ENCODE measurements around the gene NFIC.

The NFIC gene

DNA sequence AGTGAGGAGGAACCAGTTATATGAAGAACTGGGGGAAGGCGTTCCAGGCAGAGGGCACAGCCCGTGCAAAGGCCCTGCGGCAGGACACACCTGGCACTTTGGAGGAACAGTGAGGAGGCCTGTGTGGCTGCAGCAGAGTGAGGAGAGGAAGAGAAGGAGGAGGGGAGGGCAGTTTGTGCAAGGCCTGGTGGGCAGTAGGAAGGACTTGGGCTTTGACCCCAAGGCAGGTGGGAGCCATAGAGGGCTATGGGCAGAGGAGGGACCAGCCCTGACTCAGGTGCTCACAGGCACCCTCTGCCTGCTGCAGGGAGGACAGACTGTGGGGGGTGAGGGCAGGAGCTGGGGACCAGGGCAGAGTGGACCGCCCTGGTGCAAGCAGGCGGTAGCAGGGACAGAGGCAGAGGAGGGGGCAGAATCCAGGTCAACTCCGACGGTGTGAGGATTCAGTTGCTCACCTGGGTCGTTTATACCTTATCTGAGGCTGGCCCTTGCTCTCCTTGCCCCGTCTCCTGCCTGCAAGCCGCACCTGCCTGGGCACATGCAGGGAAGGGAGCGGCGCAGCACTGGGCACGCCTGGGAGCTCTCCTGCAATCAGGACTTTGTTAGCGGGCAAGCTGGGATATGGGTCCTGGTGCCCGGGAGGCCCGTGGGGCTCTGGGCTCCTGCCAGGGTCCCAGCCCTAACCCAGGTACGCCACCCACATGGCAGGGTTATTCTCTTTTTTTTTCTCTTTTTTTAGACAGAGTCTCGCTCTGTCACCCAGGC lies 34.8 kb downstream of the NFIC start:
- no peak for DNase-seq (ENCODE audit: low read depth, low spot score)
- TF ChIP-seq FOXP2 (optimal IDR thresholded peaks at IDR 0.05; ENCODE audit: control extremely low read depth, extremely low read length, insufficient read depth) = no peak
- no peak for TF ChIP-seq POLR2AphosphoS5 (IDR thresholded peaks at IDR 0.05; ENCODE audit: borderline replicate concordance, low read depth, low read length)
- H3K9ac ChIP-seq (ENCODE audit: insufficient read length) = no peak overlapping the region
- H3K36me3 ChIP-seq (ENCODE audit: insufficient read depth, low read length) = peaks cover 23% of the 10 kb centered on the region; the same call in 1 of the 2 replicates
- no peak overlapping the region for H3K4me3 ChIP-seq
- H3K27ac ChIP-seq = no peak overlapping the region
- H3K9me3 ChIP-seq (ENCODE audit: low read depth, low read length) = no peaks in the 10 kb centered on the region

DNA sequence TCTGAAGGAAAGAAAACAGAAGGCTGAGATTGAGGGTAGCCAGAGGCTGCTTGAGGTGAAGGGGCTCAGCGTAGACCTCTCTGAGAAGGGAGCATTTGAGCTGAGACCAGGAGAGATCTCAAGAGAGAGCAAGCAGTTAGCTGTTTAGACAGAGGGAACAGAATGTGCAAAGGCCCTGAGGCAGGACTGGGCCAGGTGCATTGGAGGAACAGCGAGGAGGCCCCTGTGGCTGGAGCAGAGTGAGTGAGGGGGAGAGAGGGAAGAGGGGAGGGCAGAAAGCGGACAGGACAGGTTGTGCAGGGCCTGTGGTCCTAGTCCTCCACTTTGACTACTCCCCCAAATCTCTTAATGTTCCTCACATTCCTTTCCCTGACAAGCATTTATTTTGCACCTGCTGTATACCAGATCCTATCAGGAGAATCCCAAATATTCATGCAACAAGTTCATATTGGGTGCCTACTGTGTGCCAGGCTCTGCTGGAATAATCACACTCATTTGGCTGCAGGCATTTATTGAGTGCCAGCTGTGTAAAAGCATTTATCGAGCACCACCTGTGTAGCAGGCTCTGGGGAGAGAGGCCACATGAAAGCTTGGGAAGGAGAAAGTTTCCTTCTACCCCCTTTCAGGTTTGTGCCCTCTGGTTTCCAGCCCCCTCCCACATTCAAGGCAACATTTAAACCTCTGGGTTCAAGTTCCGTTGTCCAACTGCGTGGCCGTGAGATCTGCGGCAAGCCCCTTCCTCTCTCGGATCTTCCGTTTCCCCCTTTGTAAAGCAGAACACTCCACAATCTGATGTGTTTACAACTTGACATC lies 36.5 kb downstream of the NFIC start:
- H3K36me3 ChIP-seq (ENCODE audit: insufficient read depth, low read length) = peaks cover 21% of the 10 kb centered on the region; the same call in 1 of the 2 replicates
- no peak overlapping the region for H3K4me3 ChIP-seq
- no peak for TF ChIP-seq POLR2AphosphoS5 (IDR thresholded peaks at IDR 0.05; ENCODE audit: borderline replicate concordance, low read depth, low read length)
- TF ChIP-seq FOXP2 (optimal IDR thresholded peaks at IDR 0.05; ENCODE audit: control extremely low read depth, extremely low read length, insufficient read depth) = no peak
- DNase-seq (ENCODE audit: low read depth, low spot score) = no peak
- no peak overlapping the region for H3K27ac ChIP-seq
- no peaks in the 10 kb centered on the region for H3K9me3 ChIP-seq (ENCODE audit: low read depth, low read length)
- H3K9ac ChIP-seq (ENCODE audit: insufficient read length) = no peak overlapping the region

DNA sequence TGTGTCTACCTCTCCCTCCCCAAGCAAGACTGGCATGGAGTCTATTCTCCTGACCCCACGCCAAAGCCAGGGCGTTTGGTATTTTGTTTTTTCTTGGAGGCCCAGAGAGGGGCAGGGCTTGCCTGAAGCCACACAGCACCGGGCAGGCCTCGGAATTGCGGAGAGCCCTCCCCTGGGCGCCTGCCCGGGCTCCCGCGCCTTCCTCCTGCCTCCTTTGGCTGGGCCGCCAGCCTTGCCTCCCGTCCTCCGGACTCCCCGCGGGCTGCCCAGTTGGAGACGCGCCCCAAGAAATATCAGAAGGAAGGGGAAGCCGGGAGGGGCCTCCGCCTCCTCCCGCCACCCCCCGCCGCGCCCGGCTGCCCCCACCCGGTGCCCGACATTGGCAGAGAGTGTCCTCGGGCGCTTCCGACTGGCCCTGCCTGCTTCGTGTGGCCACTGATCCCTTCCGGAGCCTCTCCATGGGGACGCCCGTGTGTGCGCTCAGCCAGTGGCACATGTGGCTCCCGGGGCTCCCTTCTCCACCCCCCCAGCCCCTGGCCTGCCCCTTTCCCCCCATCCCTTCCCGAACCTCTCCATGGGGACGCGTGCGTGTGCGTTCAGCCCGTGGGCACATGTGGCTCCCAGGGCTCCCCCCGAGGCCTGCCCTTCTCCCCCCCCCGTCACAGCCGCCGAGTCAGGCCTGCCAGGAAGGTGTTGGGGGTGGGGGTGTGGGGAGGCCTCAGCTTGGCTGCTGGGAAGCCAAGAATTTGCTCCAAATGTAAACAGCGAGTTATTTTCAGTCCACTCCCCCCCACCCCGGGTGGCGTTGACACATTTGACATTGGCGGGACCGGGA lies 37.3 kb downstream of the NFIC start:
- H3K4me3 ChIP-seq = no peak overlapping the region
- DNase-seq (ENCODE audit: low read depth, low spot score) = no peak

DNA sequence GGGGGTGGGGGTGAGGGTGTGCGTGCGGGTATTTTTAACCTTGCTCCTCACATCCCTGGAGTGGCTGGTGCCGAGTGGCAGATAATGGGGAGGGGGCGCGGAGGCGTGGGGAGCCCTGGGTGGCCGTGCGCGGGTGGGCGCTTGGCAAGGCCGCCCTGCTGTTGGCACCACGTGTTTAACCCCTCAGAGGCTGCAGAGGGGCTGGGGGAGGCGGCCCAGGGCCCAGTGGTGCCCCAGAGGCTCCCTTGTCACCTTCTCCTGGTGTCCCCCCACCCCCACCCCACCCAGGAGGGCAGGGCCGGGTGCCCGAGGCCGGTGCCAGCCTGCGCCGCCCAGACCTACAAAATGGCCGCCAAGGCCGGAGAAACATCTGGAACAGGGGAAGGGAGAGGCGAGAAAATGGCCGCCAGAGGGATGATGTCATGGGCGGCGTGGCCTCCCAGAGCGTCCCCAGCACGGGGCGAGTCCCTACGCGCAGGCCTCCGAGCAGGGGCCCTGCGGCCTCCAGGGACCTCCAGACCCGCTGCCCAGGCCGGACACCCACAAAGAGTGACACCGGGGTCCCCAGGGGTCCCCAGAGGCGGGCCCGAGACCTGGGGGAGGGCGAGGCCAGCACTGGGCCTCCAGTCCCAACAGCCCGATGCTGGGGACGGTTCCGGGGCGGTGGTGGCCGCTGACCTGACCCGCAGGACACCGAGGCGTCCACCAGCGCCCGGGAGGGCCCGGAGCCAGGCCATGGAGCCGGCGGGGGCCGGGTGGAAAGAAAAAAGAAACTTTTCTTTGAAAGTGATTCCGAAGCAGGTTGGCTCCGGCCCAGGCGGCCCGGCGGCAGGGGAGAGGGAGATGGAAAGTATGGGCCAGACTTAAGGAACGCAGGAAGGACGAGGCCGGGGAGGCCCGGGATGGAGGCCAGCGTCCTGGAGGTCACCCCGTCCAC lies 38.2 kb downstream of the NFIC start:
- Histone ChIP-seq H3K27ac (no peak overlapping the region), H3K4me3 (no peak overlapping the region), H3K9me3 (ENCODE audit: low read depth, low read length) (no peaks in the 10 kb centered on the region), H3K9ac (ENCODE audit: insufficient read length) (no peak overlapping the region), H3K36me3 (ENCODE audit: insufficient read depth, low read length) (peaks cover 20% of the 10 kb centered on the region; the same call in 1 of the 2 replicates)
- TF ChIP-seq FOXP2 (optimal IDR thresholded peaks at IDR 0.05; ENCODE audit: control extremely low read depth, extremely low read length, insufficient read depth) (no peak), EZH2 (IDR thresholded peaks at IDR 0.05) (no peak), POLR2AphosphoS5 (IDR thresholded peaks at IDR 0.05; ENCODE audit: borderline replicate concordance, low read depth, low read length) (no peak)
- DNase-seq (ENCODE audit: low read depth, low spot score) = no peak

More for the DNA sequence above, 37.3 kb downstream of the NFIC start:
- no peak overlapping the region for H3K27ac ChIP-seq
- peaks cover 20% of the 10 kb centered on the region; the same call in 1 of the 2 replicates for H3K36me3 ChIP-seq (ENCODE audit: insufficient read depth, low read length)
- TF ChIP-seq FOXP2 (optimal IDR thresholded peaks at IDR 0.05; ENCODE audit: control extremely low read depth, extremely low read length, insufficient read depth) = no peak
- no peak for TF ChIP-seq EZH2 (IDR thresholded peaks at IDR 0.05)
- no peak for TF ChIP-seq POLR2AphosphoS5 (IDR thresholded peaks at IDR 0.05; ENCODE audit: borderline replicate concordance, low read depth, low read length)
- H3K9me3 ChIP-seq (ENCODE audit: low read depth, low read length) = no peaks in the 10 kb centered on the region
- H3K9ac ChIP-seq (ENCODE audit: insufficient read length) = no peak overlapping the region

DNA sequence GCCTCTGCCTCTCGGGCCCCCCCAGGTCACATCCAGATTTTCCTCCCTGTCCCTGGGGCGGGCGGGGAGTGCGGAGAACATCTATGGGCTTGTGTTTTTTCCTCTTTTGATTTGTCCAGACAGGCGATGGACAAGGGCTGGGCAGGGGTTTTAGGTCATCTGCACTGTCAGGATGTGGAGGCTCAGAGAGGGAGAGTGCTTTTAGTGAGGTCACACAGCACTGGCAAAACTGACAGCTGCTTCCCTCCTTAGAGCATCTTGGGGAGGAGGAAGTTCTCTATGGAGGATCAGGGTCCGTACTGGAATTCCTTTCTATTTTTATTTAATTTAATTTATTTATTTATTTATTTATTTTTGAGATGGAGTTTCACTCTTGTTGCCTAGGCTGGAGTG lies 38.9 kb downstream of the NFIC start:
- TF ChIP-seq POLR2AphosphoS5 (IDR thresholded peaks at IDR 0.05; ENCODE audit: borderline replicate concordance, low read depth, low read length) (no peak), EZH2 (IDR thresholded peaks at IDR 0.05) (no peak), FOXP2 (optimal IDR thresholded peaks at IDR 0.05; ENCODE audit: control extremely low read depth, extremely low read length, insufficient read depth) (no peak)
- H3K4me3 ChIP-seq = no peak overlapping the region
- H3K36me3 ChIP-seq (ENCODE audit: insufficient read depth, low read length) = peaks cover 20% of the 10 kb centered on the region; the same call in 1 of the 2 replicates
- H3K9me3 ChIP-seq (ENCODE audit: low read depth, low read length) = no peaks in the 10 kb centered on the region
- no peak overlapping the region for H3K9ac ChIP-seq (ENCODE audit: insufficient read length)
- DNase-seq (ENCODE audit: low read depth, low spot score) = no peak
- no peak overlapping the region for H3K27ac ChIP-seq

DNA sequence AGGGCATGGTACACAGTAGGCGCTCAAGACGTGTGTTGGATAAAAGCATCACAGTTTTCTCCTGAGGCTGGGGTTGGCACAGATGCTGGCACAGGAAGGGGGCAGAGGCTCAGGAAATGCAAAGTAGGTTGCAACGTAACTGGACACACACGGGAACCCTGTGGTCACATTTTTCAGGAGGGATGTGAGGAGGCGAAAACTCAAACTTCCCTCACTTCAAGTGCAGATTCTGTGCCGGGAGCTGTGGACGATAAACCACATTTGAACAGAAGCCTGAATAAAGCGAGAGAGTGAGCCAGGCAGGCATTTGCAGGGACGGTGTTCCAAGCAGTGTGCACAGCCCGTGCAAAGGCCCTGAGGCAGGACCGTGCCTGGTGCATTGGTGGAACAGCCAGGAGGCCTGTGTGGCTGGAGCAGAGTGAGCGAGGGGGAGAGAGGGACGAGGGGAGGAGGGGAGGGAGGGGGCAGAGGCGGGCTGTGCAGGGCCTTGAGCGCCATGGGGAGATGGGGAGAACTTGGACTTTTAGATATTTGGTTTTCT lies 40.3 kb downstream of the NFIC start:
- H3K9ac ChIP-seq (ENCODE audit: insufficient read length) = no peak overlapping the region
- H3K27ac ChIP-seq = no peak overlapping the region
- no peak overlapping the region for H3K4me3 ChIP-seq
- DNase-seq (ENCODE audit: low read depth, low spot score) = no peak
- peaks cover 20% of the 10 kb centered on the region; the same call in 1 of the 2 replicates for H3K36me3 ChIP-seq (ENCODE audit: insufficient read depth, low read length)
- TF ChIP-seq EZH2 (IDR thresholded peaks at IDR 0.05) = no peak
- TF ChIP-seq FOXP2 (optimal IDR thresholded peaks at IDR 0.05; ENCODE audit: control extremely low read depth, extremely low read length, insufficient read depth) = no peak
- TF ChIP-seq POLR2AphosphoS5 (IDR thresholded peaks at IDR 0.05; ENCODE audit: borderline replicate concordance, low read depth, low read length) = no peak
- H3K9me3 ChIP-seq (ENCODE audit: low read depth, low read length) = no peaks in the 10 kb centered on the region

Data from SK-N-MC (cell line).